Glutamatergic neuron (in vitro differentiated cells): ENCODE results near the gene SMYD4. TPM values are rescaled to one million over a fixed set of nuclear protein-coding genes. Genes with fewer than 3 reads are reported as not detected.

Experiments
- DNase-seq: peaks from one replicate; pipeline ENCODE4 v3.0.0; 2022
- H3K27ac Mint-ChIP-seq: one replicate; pipeline ENCODE4 v1.8.0; 2020; ENCODE audit warnings: mild to moderate bottlenecking, mixed read lengths, inconsistent platforms; ENCODE audit not compliant: unreplicated experiment
- H3K27me3 Mint-ChIP-seq: one replicate; pipeline ENCODE4 v1.8.0; 2020; ENCODE audit warnings: mild to moderate bottlenecking, moderate library complexity, mixed read lengths, inconsistent platforms; ENCODE audit not compliant: unreplicated experiment
- H3K36me3 Mint-ChIP-seq: one replicate; pipeline ENCODE4 v1.8.0; 2020; ENCODE audit warnings: mild to moderate bottlenecking, mixed read lengths, inconsistent platforms; ENCODE audit not compliant: unreplicated experiment
- H3K4me1 Mint-ChIP-seq: one replicate; pipeline ENCODE4 v1.8.0; 2020; ENCODE audit warnings: mild to moderate bottlenecking, low read depth, mixed read lengths, inconsistent platforms; ENCODE audit not compliant: unreplicated experiment
- H3K4me3 Mint-ChIP-seq: one replicate; pipeline ENCODE4 v1.8.0; 2020; ENCODE audit warnings: mild to moderate bottlenecking, mixed read lengths, inconsistent platforms; ENCODE audit not compliant: unreplicated experiment
- H3K9me3 Mint-ChIP-seq: one replicate; pipeline ENCODE4 v1.8.0; 2020; ENCODE audit warnings: mild to moderate bottlenecking, moderate library complexity, mixed read lengths, inconsistent platforms; ENCODE audit not compliant: unreplicated experiment
- CTCF ChIP-seq: fragments of 200-600 bp; sonication (generic); IDR thresholded peaks from one replicate; pipeline ENCODE4 v1.5.0; 2021; ENCODE audit not compliant: partially characterized antibody, unreplicated experiment
- total RNA-seq: library from RNA; stranded (reverse); fragmentation: NEBNext Ultra II Directional; extraction: Animal tissue kit (Norgen Biotek cat#: 25700); gene quantifications from one replicate; pipeline ENCODE4 v1.2.1, GENCODE V29; 2021; ENCODE audit not compliant: unreplicated experiment

SMYD4 gene
- total RNA-seq, 1 donor from 2014 or later: 11.4 TPM

GRCh38 chr17:1783834-1784611, 45.7 kb downstream of the SMYD4 start:
- TF ChIP-seq CTCF: peak; percentile 65
- Mint-ChIP-seq H3K9me3 (peaks cover 3% of the 10 kb centered on the region), H3K4me1 (peaks cover 13% of the 10 kb centered on the region), H3K27ac (peak overlapping the region; percentile 38), H3K27me3 (peaks cover 2% of the 10 kb centered on the region), H3K36me3 (no peaks in the 10 kb centered on the region), H3K4me3 (no peak overlapping the region)
- DNase-seq: no peak

GRCh38 chr17:1783271-1783670, 46.4 kb downstream of the SMYD4 start:
- Mint-ChIP-seq H3K36me3 (no peaks in the 10 kb centered on the region), H3K4me3 (no peak overlapping the region), H3K27ac (peak overlapping the region; percentile 21), H3K9me3 (peaks cover 3% of the 10 kb centered on the region), H3K4me1 (peaks cover 13% of the 10 kb centered on the region), H3K27me3 (peaks cover 2% of the 10 kb centered on the region)
- no peak for TF ChIP-seq CTCF
- no peak for DNase-seq

GRCh38 chr17:1782171-1782567, 47.5 kb downstream of the SMYD4 start:
- Mint-ChIP-seq H3K4me3 (no peak overlapping the region), H3K27ac (no peak overlapping the region), H3K36me3 (no peaks in the 10 kb centered on the region), H3K9me3 (peaks cover 7% of the 10 kb centered on the region), H3K4me1 (peaks cover 13% of the 10 kb centered on the region), H3K27me3 (peaks cover 2% of the 10 kb centered on the region)
- no peak for DNase-seq
- no peak for TF ChIP-seq CTCF

- no peak for DNase-seq
- no peaks in the 10 kb centered on the region for H3K27me3 Mint-ChIP-seq
- no peaks in the 10 kb centered on the region for H3K36me3 Mint-ChIP-seq
- H3K4me1 Mint-ChIP-seq: peaks cover 11% of the 10 kb centered on the region
- H3K9me3 Mint-ChIP-seq: peaks cover 6% of the 10 kb centered on the region
- no peak for TF ChIP-seq CTCF
- no peak overlapping the region for H3K27ac Mint-ChIP-seq
- H3K4me3 Mint-ChIP-seq: no peak overlapping the region
These were observed 50.1 kb downstream of the SMYD4 start for GRCh38 chr17:1779571-1780131.

GRCh38 chr17:1776857-1777256, 52.8 kb downstream of the SMYD4 start:
- Mint-ChIP-seq H3K27me3 (no peaks in the 10 kb centered on the region), H3K9me3 (peaks cover 6% of the 10 kb centered on the region), H3K4me3 (no peak overlapping the region), H3K36me3 (no peaks in the 10 kb centered on the region), H3K27ac (no peak overlapping the region), H3K4me1 (peaks cover 2% of the 10 kb centered on the region)
- DNase-seq: no peak
- TF ChIP-seq CTCF: no peak
